NCI-H446 (cell line): ENCODE data around the gene RNF135.
"Not testable (repeated sequence)": the region's sequence is repeated elsewhere in the genome, so short reads cannot be mapped to it uniquely, and the experiment has no call there.

ENCODE experiments used
- DNase-seq, 2 experiments: peaks; one replicate each; lab custom pipeline; 2025; lab: John Stamatoyannopoulos, UW

RNF135 gene

DNA sequence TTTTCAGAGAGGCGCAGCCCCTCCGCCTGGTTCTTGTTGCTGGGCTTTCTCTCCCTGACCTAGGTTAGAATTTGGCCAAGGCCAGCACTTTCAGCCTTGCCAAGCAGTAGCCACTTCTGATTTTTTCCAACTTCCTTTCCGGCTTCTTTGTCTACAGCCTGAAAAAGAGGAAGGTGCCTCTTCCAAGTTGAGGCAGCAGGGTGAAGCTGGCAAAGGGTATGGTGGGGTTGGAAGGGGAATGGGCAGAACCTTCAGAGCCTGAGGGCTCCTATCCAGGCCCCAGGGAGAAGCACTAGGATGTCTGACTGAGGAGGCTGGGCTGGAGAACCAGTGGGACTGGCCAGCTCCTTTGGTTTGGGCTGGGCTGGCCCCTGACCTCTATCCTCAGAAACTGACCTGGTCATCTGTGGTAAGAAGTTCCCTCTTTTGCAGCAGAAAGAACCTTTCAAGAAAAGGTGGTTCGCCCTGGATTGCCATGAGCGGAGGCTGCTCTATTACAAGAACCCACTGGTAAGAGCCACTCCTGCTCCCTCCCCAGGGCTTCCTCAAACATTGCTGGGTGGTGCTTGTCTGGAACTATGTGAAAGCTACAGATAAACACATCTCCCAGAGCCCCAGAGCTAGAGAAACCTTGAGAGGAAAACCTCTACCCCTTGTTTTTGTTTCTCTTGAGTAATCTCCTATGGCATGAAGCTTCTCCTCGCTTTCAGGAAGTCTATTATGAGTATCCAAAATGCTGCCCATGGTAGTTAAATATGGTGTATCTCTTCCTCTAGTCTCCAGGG, 16.6 kb upstream of the RNF135 start:
- DNase-seq = no peak

DNA sequence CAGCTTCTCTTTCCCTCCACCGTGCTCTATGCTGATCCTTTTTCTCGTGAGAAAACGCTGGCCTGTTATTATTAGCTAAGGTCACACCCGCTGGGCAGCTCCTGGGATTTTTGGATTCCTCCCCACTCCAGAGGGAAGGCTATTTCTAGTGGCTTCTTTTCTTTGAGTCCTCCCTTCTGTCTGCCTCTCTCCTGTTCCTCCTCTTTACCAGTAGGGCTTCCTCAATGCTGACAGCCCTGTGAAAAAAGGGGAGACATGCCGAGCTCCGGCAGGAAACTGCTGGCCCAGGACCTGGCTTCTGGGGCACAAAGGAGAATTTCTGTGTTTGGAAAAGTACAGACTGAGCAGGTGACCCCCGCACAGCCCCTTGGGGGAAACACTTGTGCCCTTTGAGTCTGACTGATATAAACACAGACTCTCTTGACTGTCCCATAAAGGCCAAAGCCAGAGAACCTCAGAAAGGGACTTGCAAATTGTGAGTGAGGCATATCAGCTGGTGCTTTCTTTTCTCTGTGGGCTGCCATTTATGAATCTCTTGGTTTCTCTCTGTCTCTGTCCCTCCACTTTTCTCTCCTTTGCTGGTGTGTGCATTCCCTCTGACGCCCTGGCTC, 14.0 kb upstream of the RNF135 start:
- DNase-seq = no peak

DNA sequence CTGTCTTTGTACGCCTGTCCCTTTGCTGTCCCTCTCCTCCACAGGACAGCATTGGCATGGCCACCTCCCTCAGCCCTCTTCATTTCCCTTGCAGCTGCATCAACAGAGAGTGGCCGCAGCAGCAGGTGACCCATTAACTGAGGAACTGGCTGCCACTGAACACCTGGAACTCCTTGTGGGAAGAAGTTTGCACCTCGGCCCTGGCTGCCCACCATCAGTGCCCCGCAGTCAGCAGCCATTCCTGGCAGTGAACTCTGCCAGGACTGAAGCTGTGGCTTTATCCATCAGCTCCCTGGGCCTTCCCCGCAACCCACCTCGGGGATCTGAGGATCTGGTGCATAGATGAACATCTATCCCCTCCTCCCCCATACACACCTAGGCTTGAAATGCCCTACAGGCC, 13.1 kb upstream of the RNF135 start:
- no peak for DNase-seq

DNA sequence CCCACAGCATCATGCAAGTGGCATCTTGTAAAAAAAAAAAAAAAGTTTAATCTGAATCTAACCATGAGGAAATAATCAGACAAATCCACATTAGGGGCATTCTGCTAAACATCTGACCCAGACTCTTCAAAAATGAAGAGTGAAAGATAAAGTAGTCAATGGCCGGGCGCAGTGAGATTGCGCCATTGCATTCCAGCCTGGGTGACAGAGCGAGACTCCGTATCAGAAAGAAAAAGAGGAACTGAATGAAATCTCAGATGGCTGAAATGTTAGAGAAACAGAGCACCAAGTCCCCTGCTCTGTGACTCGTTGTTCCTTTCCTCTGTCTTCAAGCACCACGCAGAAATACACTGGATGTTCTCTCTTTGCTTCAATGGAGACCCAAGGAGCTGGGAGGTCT, 12.7 kb upstream of the RNF135 start:
- no peak for DNase-seq

DNA sequence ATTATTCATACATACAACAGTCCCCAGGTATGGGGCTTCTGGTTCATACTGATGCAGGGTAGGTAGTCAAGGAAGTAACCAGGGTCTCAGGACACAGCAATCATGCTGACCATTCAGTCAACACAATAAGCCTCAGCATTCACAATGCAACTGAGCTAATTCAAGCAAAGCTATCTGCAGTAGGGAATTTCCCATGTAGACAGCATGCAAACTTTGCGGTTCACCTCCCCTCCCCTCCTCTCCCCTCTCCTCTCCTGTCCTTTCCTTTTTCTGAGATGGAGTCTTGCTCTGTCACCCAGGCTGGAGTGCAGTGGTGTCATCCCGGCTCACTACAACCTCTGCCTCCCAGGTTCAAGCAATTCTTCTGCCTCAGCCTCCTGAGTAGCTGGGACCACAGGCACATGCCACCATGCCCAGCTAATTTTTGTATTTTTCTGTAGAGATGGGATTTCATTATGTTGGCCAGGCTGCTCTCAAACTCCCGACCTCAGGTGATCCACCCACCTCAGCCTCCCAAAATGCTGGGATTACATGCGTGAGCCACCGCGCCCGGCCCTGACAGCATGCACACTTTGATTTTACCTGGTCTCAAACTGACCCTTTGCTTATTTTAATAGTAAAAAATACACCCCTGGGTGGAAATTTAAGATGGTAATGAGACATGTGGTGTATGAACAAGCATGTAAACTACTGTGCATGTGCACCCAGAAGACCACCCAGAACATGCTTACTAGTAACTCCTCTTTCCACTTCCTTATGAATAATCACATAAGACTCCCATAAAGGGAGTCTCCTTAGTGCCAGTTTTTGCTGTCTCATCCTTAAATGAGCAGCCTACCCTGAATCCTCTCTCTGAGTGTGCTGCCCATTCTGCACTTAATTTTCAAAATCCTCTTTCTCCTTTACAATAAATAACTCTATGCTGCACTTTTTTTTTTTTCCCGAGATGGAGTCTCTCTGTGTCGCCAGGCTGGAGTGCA, 9.3 kb upstream of the RNF135 start:
- DNase-seq = no peak

DNA sequence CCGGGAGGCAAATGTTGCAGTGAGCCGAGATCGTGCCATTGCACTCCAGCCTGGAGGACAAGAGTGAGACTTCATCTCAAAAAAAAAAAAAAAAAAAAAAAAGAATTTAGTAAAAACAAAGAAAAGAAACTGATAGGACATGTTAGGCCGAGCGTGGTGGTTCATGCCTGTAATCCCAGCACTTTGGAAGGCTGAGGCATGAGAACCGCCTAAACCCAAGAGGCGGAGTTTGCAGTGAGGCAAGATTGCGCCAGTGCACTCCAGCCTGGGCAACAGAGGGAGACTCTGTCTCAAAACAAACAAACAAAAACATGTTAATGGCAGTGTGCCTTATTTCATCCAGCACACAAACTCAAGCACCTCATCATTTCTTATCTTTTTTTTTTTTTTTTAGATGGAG, 6.5 kb upstream of the RNF135 start:
- not testable (repeated sequence) for DNase-seq

DNA sequence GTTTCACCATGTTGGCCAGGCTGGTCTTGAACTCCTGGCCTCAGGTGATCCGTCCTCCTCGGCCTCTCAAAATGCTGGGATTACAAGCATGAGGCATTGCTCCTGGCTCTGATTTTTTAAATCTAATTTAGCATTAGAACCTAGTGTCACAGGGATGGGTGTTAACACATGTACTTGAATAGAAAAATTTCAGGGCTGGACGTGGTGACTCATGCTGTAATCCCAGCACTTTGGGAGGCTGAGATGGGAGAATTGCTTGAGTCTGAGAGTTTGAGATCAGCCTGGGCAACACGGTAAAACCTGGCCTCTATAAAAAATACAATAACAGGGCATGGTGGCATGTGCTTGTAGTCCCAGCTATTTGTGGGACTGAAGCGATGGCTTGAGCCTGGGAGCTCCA, 6.0 kb upstream of the RNF135 start:
- DNase-seq = no peak

DNA sequence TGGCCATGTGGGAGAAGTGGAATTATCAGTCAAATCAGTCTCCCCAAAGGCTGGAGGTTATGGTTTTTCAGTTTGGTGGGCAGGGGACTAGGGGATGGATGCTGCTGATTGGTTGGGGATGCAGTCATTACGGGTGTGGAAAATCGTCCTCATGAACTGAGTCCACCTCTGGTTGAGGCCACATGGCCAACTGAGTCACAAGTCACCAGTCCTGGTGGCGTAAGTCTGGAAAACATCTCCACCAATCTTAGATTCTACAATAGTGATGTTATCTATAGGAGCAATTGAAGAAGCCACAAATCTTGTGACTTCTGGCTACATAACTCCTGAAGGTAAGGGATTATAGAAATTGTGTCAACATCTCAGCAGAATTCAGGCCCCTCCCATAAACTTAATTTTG, 5.2 kb upstream of the RNF135 start:
- DNase-seq = no peak

DNA sequence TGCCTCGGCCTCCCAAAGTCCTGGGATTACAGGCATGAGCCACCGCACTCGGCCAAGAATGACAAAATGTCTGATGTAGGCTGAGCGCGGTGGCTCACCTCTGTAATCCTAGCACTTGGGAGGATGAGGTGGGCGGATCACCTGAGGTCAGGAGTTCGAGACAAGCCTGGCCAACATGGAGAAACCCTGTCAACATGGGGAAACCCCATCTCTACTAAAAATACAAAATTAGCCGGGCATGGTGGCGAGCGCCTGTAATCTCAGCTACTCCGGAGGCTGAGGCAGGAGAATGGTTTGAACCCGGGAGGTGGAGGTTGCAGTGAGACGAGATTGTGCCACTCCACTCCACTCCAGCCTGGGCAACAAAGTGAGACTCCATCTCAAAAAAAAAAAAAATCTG, 2.9 kb upstream of the RNF135 start:
- DNase-seq = not testable (repeated sequence)

DNA sequence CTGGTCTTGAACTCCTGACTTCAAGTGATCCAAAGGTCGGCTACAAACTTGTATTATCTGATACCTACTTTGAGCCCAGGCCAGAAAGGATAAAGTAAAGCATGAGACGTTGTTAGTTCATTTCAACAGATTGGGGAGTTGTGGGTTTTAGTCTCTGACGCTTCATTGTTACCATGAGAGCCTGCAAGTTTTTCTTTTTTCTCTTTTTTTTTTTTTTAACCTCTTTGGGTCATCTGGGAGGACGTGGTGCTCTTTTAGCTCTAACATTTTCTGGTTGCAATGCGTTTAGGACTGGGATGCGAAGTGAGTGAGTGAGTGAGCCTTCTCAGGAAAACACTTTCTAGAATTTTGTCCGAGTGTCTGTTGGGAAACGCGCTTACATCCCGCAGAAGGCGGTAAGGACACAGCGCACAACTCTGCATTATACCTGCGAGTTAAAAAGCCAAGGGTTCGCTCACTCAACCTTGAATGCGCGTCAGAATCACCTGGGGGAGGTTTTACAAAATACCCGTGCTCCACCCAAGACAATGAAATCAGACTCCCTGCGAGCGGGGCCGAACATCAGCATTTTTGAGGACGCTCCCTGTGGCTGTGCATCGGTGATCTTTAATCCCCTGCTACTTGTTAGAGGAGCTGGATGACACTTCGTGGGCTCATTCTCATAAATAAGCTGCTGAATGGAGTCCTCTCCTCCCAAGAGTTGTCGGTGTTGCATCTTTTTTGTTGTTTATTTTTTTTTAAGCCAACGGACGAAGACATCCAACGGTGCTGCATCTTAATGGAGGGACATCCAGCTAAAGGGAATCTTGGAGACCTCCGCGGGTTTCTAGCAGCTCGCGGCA, 629 bp upstream of the RNF135 start:
- no peak for DNase-seq

DNA sequence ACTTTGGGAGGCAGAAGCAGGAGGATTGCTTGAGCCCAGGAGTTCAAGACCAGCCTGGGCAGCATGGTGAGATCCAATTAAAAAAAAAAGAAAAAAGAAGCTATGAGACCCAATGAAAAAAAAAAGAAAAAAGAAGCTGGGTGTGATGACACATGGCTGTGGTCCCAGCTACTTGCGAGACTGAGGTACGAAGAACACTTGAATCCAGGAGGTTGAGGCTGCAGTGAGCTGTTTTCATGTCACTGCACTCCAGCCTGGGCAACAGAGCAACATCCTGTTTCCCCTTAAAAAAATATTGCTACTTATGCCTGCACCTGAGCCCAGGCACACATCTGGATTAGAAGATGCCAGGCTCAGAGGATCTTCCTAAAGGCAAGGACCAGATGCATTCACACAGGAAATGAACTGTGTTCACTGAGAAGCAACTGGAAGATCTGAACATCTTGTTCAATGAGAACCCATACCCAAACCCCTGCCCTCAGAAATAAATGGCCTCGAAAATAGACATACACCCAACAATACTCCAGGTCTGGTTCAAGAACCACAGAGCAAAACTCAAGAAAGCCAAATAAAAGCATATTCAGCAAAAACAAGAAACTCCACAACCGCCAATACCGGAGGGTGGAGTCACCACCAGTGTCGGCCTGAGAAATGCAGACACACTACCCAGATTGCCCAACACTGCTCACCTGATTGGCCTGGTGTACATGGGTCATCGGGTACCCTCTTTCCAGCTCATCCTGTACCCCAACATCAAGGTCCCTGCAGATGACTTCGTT, 4.4 kb downstream of the RNF135 start:
- DNase-seq = no peak

DNA sequence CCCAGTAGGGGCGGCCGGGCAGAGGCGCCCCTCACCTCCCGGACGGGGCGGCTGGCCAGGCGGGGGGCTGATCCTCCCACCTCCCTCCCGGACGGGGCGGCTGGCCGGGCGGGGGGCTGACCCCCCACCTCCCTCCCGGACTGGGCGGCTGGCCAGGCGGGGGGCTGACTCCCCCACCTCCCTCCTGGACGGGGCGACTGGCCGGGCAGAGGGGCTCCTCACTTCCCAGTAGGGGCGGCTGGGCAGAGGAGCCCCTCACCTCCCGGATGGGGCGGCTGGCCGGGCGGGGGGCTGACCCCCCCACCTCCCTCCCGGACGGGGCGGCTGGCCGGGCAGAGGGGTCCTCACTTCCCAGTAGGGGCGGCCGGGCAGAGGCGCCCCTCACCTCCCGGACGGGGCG, 9.1 kb downstream of the RNF135 start:
- DNase-seq = not testable (repeated sequence)

DNA sequence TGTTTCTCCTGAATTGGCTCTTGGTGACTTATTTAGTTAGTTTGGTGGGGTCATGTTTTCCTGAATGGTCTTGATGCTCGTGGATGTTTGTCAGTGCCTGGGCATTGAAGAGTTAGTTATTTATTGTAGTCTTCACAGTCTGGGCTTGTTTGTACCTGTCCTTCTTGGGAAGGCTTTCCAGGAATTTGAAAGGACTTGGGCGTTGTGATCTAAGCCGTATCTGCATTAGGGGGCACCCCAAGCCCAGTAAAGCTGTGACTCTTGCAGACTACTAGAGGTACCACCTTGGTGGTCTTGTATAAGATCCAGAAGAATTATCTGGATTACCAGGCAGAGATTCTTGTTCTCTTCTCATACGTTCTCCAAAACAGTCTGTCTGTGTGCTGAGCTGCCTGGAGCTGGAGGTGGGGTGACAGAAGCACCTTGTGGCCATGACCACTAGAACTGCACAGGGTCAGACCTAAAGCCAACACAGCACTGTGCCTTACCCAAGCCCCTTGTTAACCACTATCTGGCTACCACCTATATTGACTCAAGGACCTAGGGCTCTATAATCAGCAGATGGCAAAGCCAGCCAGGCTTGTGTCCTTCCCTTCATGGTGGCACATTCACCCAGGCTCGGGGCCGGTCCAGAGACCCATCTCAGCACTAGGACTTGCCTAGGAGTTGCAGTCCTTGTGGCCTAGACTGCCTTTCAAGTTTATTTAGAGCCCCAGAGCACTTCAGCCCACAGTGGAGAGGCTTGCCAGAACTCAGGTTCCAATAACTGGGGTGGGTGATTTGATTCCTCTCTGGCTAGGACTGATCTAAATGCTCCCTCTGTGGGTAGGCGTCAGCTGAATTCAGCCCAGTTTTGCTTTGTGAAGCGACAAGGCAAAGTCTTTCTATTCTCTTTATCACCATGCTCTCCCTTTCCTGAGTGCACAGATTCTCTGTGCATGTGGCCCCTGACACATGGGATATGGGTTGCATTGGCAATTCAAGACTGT, 11.0 kb downstream of the RNF135 start:
- DNase-seq = no peak

DNA sequence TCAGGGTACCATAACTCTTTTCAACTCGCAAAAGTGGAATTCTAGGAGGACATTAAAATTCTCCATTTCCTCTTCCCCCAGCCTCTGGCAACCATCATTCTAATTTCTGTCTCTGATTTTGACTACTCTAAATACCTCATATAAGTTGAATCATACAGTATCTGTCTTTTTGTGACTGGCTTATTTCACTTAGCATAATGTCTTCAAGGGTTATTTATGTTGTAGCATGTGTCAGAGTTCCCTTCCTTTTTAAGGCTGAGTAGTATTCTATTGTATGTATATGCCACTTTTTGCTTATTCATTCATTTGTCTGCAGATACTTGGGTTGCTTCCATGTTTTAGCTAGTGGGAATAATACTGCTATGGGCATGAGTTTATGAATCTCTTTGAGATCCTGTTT, 12.0 kb downstream of the RNF135 start:
- no peak for DNase-seq

DNA sequence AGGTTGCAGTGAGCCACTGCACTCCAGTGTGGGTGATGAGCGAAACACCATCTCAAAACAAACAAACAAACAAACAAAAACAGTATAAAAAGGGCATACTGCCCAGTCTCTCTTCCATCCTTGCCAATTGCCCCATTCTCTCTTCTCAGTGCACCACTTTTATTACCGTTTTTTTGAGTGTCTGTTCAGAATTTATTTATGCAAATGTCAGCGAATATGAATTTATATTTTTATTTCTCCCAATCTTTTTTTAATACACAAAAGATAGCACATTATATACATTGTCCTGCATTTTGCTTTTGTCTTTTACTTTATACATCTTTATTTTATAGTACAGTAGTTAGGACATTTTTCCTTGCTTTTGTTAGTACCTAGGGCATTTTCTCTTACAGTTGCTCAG, 19.6 kb downstream of the RNF135 start:
- DNase-seq = no peak

DNA sequence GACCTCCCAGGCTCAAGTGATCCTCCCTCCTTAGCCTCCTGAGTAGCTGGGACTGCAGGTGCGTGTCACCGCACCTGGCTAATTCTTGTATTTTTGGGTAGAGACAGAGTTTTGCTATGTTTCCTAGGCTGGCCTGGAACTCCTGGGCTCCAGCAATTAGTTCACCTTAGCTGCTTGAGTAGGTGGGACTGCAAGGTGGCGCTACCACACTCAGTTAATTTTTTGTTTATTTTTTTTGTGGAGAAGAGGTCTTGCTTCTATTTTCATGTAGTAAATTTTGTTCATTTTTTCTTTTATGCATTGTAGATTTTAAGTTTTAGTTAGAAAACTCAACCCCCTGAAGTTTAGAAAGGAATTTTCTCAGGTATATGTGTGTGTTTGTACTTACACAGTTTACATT, 21.7 kb downstream of the RNF135 start:
- DNase-seq = no peak

DNA sequence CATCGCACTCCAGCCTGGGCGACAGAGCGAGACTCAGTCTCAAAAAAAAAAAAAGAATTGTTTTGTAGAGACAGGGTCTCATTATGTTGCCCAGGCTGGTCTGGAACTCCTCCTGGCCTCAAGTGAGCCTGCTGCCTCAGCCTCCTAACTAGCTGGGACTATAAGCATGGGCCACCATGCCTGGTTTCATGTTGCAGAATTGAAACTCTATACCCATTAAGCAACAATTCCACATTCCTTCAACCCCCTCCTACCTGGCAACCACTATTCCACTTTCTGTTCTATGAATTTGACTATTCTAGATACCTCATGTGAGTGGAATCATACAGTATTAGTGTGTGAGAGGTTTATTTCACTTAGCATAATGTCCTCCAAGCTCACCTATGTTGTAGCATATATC, 24.5 kb downstream of the RNF135 start:
- DNase-seq = no peak

DNA sequence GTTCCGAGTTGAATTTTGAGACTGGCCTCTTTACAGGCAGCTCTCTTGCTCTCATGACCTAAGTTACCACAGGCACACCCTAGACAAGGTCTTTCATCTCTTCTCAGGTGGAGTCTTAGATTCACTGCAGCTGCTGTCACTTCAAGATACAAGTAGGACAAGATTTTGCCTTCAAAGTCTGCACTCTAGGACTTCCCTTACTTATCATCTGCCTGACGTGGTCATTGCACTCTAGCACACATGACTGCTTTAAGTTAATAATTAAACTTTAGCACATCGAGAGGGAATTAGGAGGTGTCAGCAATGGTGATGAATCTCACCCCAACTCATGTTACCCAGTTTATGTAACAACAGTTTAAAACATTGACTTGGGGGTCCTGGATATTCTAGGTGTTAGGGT, 25.6 kb downstream of the RNF135 start:
- no peak for DNase-seq

DNA sequence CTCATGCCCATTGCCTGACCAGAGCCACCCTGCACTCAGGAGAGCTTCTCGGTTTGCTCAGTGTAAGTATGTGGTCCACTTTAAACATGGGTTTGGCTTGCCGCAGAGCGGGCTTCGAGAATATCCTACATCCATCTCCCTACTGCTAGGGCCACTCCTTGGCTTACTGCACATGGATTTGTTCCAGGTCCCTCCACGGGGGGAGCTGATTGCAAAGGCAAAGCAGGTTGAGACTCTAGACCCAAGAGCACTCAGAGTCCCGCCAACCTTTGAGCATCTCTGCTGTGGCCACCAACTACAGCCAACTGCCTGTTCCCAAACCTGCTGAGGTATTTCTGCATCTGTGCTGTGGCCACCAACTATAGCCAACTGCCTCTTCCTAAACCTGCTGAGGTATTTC, 26.4 kb downstream of the RNF135 start:
- DNase-seq = no peak

DNA sequence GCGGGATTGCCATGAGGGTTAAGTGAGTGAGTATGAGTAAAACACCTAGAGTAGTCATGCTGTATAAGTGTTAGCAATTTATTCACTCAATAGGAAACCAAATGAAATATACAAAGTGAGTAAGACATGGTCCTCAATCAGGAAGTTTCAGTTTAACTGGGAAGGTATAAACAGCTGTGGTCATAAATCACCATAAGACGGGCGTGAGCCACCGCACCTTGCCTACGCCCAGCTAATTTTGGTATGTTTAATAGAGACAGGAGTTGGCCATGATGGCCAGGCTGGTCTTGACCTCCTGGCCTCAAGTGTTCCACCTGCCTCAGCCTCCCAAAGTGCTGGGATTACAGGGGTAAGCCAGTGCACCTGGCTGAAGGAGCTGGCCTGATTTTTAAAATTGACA, 27.0 kb downstream of the RNF135 start:
- no peak for DNase-seq
